NCI-H82 treated with DMSO at 0.1 percent for 48 hours (cell line): ENCODE results near the gene DSCAM.

Experiments
- DNase-seq: peaks from one replicate; lab custom pipeline; 2025; ENCODE audit not compliant: unreplicated experiment; lab: John Stamatoyannopoulos, UW

The DSCAM gene

DNA sequence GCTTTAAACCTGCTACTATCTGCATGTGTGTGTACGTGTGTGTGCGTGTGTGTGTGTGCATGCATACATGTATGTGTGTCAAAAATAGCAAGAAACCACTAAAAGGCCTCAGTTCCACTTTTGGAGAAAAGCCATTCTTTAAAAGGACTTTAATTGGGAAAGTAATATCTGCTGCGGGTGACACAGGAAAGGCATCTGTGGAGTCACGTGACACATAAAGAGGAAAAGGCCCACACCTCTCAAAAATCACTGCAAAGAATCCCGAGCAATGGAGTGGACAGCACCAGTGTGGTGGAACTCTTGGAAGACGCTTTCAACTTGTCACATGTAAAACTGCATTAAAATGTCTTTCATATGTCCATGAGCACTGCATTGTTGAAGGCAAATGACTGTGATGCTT is 63.6 kb downstream of the DSCAM start:
- DNase-seq: no peak

DNA sequence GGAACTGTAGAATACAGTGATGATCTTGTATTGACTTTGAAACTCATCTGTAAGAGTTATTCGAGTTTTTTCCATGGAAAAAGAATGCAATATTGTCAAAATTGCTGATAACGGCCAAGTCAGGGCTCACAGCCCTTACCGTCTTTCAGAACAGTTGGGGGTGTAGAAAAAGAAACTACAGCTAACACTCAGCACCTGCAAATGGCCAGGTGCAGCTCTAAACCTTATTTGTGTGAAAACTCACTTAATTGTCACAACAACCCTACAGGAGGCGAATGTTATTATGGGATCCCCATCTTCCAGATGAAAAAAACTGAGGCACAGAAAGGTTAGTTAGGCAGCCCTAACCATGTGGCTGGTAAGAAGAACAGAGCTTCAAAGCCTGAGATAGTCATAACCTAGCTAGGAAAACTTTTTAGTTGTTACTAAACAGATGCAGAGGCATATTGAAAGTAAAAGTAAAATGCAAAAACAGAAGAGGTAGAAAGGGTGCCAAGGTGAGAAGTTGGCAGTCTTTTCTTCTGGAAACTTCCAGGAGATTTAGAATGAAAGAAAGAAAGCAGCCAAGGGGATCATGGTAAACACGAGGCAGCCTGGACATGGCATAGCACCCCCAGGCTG is 76.4 kb downstream of the DSCAM start:
- no peak for DNase-seq

DNA sequence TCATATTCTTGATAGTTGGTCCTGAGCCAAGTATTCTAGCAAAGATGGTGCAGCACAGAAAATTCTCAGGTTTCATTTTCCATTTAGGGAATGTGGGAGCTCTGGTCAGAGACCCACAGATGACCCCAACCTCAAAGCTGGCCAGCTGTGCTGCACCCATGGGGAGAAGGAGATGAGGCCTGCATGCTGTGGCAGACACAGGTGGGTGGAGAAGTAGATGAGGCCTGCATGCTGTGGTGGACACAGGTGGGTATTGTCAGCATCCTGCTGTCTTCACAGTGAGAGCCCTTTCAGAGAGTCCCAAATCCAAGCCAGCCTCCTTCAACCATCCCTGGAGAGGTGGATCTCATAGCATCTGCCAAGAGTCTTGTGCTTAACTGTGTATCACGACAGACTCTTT is 77.7 kb downstream of the DSCAM start:
- no peak for DNase-seq

DNA sequence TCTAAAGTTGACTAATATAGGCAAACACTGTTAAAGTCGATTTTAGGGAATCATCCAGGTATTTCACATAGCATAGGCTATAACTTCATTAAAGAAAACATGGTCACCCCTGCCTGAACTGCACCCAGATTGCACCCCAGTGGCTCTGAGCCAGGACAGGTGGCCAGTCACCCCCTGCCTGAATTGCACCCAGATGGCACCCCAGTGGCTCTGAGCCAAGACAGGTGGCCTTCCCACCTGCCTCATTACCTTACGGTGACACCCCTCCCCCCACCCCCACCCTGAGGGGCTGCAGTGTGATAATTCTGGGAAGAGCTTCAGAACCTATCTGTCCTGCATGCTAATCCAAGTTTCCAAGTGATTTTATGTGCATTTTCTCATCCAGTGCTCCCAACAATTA is 78.9 kb downstream of the DSCAM start:
- DNase-seq: no peak

DNA sequence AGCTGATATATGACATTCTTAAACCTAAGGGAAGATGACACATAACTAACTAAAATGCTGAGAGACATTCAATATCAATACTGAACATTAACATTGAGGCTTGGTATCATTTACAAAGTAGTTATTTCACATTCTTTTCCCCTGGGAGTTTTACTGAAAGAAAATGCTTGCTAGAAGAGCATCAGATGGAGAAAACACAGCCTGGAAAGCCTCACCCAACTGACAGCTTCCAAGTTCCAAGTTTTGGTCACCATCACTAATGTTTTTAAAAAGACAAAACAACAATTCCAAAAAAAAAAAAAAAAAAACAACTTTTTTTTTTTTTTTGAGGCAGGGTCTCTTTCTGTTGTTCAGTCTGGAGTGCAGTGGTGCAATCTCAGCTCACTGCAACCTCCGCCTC is 80.6 kb downstream of the DSCAM start:
- DNase-seq: no peak

DNA sequence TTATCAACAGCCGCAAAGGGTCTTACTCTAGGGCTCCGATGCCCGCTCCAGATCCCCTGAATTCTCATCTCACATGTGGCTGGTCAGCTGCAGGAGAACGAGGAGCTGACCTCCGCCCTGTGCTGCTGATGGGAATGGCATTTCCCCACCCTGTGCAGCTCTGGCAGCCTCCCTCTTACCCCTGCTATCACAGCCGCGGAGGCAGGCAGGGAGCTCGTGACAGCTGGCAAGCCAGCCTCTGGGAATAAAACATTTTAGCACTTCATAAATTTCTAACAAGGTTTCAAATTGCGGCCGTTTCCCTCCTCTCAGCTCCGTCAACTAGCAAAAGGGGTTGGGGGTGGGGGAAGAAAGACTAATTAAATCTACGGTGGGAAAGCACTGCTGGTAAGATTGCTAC is 81.1 kb downstream of the DSCAM start:
- no peak for DNase-seq

DNA sequence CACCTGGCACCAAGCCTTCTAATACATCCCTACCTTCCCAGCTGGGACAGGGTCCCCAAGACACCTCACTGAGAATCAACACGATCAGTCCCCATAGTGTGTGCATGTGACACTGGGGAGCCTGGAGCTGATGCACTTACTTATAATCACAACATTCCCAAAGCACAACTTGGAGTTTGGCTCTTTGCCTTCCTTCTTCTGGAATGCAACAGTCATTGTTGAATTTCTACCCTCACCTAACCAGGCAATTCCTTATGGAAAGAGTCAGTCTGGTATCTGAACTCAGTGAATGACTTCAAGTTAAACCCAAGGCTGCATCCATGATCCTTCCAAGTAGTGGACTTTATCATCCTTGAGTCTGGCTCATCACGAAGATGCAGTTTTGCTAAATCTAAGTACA is 86.1 kb downstream of the DSCAM start:
- no peak for DNase-seq

DNA sequence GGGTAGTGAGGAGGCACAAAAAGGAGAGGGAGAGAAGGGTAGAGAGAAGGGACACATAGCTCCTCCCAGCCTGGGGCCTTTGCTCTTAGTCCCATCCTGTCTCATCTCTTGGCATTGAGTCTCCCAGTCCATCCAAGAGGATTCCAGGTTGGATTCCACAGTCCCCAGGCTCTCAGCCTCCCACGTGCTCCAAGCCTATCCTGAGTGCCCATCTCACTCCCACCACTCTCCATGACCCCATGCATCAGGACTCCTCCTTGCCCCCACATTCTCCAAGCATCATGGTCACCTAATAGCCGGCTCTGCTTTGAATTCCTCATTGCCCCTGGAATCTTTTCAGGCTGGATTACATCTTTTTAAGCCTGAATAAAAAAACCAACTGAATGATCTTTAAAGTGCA is 87.9 kb downstream of the DSCAM start:
- DNase-seq: no peak

DNA sequence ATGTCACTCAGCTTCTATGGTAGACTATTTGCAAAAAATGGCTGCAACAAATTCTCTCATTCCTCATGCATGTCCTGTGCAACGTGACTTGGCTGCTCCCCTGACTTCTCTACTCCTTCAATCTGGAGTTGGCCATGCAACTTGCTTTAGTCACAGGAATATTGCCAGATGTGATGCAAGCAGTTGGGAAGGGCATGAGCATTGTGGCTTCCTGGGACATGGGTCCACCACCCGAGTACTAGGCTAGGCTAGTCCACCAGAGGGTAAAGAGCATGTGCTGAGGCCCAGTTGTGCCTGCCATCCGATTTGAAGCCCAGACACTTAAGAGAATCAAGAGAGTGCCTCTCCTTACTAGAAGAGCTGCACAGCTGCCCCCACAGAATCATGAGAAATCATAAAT is 89.6 kb downstream of the DSCAM start:
- DNase-seq: no peak

DNA sequence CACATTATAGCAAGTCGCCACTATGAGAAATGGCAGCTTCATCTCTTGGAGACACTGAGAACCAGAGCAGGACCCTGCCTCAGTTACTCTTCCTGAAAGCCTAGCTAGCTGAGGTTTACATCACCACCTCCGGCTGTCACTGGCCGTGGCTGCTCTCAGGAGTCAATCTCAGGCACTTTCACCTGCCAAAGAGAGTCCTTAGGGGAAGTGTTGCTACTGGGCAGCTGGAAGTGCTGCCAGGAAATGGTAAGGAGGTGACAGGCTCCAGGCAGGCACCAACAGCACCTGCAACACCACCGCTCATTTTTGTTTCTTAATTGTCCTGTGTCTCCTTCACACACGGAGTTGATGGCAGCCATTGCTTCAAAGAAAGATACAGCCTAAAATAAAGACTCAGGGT is 92.5 kb downstream of the DSCAM start:
- DNase-seq: no peak

DNA sequence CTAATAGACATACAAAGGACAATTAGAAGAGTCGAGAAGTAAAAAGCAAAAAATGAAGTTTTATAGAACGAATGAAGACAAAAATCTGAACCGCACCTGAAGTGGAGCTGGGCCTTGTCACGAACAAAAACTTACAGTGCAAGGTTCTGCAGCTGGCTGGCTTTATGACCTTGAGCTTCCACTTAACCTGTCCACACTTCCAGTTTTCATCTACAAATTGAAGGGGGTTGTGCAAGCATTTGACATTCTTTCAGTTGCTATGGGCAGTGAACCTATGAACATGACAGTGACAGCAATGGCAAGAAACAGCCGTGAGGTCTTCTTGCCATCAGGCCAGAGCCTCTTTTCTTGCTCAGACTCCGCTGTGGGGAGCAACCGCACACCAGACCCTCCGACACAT is 93.2 kb downstream of the DSCAM start:
- no peak for DNase-seq

DNA sequence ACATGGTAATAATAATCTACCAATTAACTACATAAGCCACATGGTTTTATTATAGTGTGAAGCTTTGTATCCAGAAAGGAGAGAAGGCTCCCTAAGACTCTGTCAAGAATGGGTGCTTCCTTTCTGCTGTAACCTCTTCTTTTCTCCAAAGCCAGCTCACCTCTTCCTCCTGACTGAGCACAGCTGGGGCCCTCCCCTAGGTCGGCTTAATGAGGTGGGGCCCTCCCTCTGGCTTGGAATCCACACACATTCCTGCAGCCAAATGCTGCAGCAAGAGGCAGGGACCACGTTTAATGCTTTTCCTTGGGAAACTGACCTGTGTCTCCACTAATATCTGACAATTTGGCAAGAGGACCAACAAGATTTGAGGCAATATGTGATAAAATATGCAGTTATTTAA is 94.8 kb downstream of the DSCAM start:
- DNase-seq: no peak

DNA sequence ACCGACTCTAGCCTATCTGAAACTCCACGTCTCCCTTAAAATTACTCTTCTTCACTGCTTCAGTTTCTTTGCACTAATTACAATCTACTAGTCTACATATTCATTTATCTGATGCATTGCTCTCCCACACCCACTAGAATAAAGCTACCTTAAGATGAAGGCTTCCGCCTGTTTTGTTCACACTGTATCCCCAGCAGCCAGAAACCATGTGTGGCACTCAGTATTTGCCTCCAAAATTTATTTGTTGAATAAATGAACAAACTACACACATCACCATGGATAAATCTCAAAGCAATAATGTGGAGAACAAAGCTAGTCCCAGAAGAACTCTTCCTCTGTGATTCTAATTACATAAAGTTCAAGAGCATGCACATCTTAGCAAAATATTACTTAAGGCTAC is 95.7 kb downstream of the DSCAM start:
- DNase-seq: no peak

DNA sequence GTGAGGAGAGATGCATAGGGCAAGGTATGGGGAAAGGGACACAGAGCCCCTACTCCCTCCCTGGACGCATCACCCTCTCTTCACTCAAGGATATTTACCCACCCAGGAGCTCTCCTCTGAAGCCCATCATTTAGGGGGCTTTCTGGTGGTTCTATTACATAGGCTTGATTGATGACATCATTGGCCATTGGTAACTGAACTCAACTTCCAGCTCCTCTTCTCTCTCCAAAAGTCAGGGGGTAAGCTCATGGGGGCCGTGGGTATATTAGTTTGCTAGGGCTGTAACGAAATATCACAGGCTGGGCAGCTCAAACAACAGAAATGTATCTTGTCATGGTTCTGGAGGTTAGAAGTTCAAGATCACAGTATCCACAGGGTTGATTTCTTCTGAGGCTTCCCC is 110.8 kb downstream of the DSCAM start:
- no peak for DNase-seq

DNA sequence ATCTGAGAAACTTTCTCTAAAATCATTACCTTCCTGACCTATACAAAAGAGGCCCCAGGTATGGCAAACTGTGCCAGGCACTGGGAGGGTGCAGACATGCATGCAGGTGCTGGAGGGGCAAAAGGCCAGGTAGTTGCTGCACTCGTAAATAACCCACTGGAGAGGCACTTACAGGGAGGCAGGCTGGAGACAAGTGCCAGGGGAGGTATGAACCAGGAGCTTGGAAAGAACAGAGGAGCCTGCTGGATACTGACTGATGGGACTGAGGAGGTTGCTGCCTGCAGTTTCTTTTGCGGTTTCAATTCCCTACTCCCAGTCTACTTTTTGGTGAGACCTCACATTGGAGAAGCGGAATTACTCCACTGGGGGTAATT is 113.9 kb downstream of the DSCAM start:
- DNase-seq: no peak

DNA sequence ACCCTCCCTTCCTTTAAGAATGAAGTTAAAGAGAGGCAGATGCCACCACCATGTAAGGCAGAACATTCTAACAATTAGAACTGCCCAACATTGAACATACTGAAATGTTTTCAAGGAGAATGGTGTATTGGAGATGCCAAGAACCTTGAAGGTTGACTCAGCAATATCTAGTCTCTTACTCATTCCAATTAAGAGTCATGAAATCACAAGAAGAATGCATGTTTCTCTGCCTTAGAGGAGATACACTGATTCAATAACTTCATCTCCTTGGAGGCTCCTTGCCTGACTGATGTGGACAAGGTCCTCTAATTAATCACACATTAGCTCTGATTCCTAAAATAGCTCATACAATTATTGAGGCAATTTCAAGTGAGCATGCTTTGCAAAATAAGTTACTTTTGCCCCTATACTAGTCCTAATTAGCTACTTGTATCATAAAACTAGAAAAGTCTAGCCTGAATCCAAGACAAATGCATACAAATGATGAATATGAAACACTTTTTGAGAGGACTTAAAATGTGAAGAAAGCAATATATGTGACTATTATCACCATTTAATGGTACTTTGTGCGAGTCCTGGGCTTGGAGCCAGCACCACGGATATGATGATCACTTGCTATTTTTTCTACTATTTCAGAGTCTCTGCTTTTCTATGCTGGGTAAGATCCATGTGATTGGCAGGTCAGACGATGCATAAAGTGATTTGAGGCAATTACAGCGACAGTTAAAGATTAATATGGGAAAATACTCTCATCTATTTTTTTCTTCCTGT is 114.5 kb downstream of the DSCAM start:
- DNase-seq: no peak

DNA sequence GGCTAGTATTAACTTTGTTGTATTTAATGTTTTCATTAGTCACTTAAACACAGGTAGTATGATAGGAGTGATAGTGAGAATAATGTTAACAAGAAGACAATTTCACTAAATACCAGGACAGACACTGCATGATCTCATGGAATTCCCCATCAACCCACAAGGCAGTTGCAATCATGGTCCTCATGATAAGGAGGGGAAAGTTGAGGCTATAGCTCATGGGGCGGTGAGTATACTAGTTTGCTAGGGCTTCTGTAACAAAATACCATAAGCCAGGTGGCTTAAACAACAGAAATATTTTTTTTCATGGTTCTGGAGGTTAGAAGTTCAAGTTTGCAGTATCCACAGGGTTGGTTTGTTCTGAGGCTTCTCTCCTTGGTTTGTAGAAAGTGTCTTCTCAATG is 115.8 kb downstream of the DSCAM start:
- no peak for DNase-seq

DNA sequence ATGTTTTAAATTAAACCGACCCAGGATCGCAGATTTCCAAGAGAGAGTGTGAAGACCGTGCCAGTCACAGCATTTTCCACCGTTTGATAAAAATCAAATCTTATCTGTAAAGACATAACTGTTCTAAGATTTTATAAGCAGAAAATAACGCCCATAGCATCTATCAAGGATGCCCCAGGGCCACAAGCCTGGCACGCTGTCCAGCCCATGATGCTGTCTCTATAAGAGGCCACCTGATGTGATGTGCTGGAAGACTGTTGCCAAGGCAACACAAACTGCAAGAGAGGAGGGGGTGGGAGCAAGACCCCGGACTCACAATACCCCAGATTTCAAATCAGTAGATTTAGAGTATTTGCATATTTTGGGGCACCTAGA is 116.5 kb downstream of the DSCAM start:
- DNase-seq: no peak

DNA sequence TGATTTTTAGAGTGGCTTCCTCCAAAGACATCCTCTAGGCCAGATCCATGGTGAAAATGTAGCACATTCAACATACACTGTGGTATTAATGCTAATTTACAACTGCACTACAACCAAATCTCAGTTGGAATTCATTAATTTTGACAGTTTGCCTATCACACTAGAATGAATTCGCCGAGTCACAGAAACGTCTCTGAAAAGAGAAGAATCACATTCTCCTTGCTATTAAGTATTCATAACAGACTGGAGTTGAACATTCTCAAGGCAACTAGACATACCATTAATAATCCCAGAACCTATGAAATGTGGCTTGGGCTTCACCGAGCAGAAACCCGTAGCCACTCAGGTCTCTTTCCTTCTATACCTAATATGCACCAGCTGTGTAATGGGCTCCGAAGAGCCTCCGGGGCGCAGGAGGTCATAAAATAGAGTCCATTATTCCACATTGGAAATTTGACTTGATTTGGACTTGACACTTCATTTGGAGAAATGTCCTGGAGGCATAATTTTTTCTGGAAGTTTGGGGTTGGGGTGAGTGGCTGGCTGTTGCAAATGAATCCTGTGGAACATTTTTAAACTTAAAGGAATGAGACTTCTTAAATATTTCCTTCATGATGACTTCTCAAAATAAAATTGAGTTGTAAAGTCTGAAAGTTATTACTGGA is 117.1 kb downstream of the DSCAM start:
- no peak for DNase-seq

DNA sequence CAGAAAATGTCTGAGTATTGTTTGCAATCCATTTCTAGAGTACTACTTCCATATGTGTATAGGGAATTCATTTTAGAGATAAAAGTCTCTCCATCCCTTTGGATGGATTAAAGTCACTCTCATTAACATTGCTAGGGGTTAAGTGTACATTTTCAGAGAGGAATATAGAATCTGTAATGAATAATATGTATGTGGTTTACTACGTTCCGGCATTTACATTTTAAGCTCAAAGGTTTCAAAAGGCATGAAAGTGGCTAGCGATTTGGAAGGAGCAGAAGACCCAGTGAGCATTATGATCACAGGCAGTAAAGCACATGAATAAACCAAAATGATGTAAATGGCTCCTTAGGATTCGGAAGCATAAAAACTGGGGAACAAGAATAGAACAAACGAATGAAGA is 123.0 kb downstream of the DSCAM start:
- DNase-seq: no peak

DNA sequence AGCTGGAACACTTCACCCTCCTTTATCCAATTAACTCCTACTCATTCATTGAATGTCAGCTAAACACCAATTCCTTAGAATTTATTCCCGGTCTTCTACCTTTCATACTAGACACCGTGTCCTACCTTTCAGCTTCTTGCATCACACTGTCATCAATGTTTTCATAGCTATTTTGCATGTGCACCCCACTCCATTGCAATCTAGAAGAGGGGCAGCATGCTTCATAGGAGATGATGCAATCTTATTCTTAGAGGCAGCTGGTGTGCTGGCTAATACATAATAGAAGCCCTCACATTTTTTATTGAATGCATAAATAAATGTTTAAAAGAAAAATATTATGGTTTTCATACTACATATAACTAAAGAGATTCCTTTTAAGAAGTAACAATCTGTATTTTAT is 123.6 kb downstream of the DSCAM start:
- no peak for DNase-seq

DNA sequence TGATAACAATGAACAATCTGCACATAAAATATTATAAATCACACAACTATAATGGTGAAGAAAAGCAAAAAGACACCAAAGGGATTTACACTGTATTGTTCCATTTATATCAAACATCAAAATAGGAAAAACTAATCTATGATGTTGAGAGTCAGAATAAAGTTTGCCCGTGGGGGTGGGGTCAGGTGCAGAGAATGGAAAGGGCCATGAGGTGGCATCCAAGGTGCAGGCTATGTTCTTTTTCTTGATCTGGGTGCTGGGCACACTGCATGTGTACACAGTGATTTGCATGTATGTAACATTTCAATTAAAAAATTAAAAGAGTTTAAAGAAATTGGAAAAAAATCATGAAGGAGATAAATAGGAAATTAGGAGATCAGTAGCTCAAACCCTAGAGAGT is 127.3 kb downstream of the DSCAM start:
- DNase-seq: no peak

DNA sequence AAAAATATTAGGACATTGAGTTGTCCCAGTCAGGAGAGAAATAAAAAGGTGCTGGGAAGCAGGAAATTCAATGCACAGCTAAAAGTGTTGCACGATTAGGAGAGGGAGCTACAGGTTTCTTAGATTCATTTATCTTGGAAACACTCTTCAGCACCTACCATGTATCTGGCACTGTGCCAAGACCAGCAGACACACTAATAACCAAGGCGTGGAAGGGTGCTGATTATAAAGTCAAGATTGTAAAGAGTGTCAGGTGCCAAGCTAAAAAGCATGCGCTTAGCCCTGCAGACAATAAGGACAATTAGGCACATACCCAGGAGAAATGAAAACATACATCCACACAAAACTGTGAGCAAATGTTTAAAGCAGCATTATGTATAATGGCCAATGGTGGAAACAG is 129.9 kb downstream of the DSCAM start:
- no peak for DNase-seq
